ENCODE data around the gene IRF5. TPM values are rescaled to one million over a fixed set of nuclear protein-coding genes. Genes with fewer than 3 reads are reported as not detected.

Gene IRF5
- total and polyA plus RNA-seq, 10 of the 15 experiments (the other 5 are each of a cell fraction or from before 2014, with no cell fraction given): 5.4 to 90.3 (median 61.7) TPM

GRCh38 chr7:128921866-128922440 is 15.8 kb upstream of the IRF5 start:
- no peaks in the 10 kb centered on the region for H3K79me2 ChIP-seq (ENCODE audit: control insufficient read depth, insufficient read depth, low read length)

More at GRCh38 chr7:128921866-128922440, 15.8 kb upstream of the IRF5 start:
- FAIRE-seq (no peak), DNase-seq (ENCODE audit: low read depth, low spot score) (no peak), ATAC-seq (no peak)
- H3K27ac ChIP-seq (ENCODE audit: control insufficient read depth, insufficient read depth): no peak overlapping the region
- H3K9me3 ChIP-seq (replicated peaks; ENCODE audit: control insufficient read depth, insufficient read depth, low read length): no peaks in the 10 kb centered on the region
- no TSS peak for BruUV-seq (replicated peaks)
- TF ChIP-seq REST (IDR thresholded peaks at IDR 0.05; ENCODE audit: low read depth, low read length) (no peak), STAT3 (IDR thresholded peaks at IDR 0.05; ENCODE audit: low read depth, low read length) (no peak), NKRF (conservative IDR thresholded peaks at IDR 0.05) (no peak), POU2F2 (IDR thresholded peaks at IDR 0.05; ENCODE audit: borderline replicate concordance, low read depth, low read length) (no peak), NFIC (IDR thresholded peaks at IDR 0.05; ENCODE audit: low read depth, low read length) (no peak), FOS (IDR thresholded peaks at IDR 0.05; ENCODE audit: borderline replicate concordance, extremely low read depth, insufficient read length) (no peak), POLR2AphosphoS2 (IDR thresholded peaks at IDR 0.05; ENCODE audit: low read depth, low read length) (no peak), ZNF592 (IDR thresholded peaks at IDR 0.05) (no peak), PML (IDR thresholded peaks at IDR 0.05; ENCODE audit: low read length) (no peak), SMAD1 (IDR thresholded peaks at IDR 0.05; ENCODE audit: low read depth, partially characterized antibody) (no peak), LARP7 (IDR thresholded peaks at IDR 0.05) (no peak), ATF7 (IDR thresholded peaks at IDR 0.05; ENCODE audit: low read depth) (no peak)
- H3K4me1 ChIP-seq (ENCODE audit: control insufficient read depth, insufficient read depth, low read length): no peaks in the 10 kb centered on the region
- WGBS (ENCODE audit: insufficient coverage, insufficient replicate concordance, low lambda C conversion rate, missing lambda C conversion rate): 55% methylated on average over 9 of the region's 9 CpGs
- intact Hi-C loops (cut with micrococcal nuclease; ENCODE audit: unreplicated experiment): no loop called here
- no peak overlapping the region for H2AFZ ChIP-seq (ENCODE audit: control insufficient read depth, low read depth, low read length)
- in situ Hi-C loops (cut with MboI): no loop called here
- H3K4me2 ChIP-seq (ENCODE audit: control insufficient read depth, insufficient read depth): no peak overlapping the region
- ChIA-PET CTCF (interaction anchor here (0.6 to 1.1 kb wide), 2 partner anchors 12 to 289 kb away, joined by 3 read pairs; partner anchors contain the start of gene KCP), SMC1A (ENCODE audit: uncharacterized antibody, unreplicated experiment) (interaction anchor here (0.7 to 1.5 kb wide), 3 partner anchors 11 to 21 kb away, joined by 3 to 4 read pairs (median 3); no protein-coding TSS in a partner anchor), POLR2A (interaction anchor here (0.5 to 2.4 kb wide), 3 partner anchors 11 to 314 kb away, joined by 3 to 11 read pairs (median 7); no protein-coding TSS in a partner anchor), RAD21 (ENCODE audit: unreplicated experiment) (interaction anchor here (0.7 to 1.4 kb wide), 6 partner anchors 10 to 170 kb away, joined by 3 to 6 read pairs (median 3); no protein-coding TSS in a partner anchor)
- H4K20me1 ChIP-seq (ENCODE audit: control insufficient read depth, insufficient read depth): no peaks in the 10 kb centered on the region
- H3K4me3 ChIP-seq: no peak overlapping the region
- no peak overlapping the region for H3K9ac ChIP-seq (ENCODE audit: control insufficient read depth, insufficient read depth, low read length)
- no peaks in the 10 kb centered on the region for H3K36me3 ChIP-seq (ENCODE audit: control insufficient read depth in 2 of 2, insufficient read depth in 2 of 2, low read length in 1 of 2)
- no peaks in the 10 kb centered on the region for H3K27me3 ChIP-seq (replicated peaks in 1 of 2; ENCODE audit: control insufficient read depth in 2 of 2, insufficient read depth in 2 of 2, low read length in 1 of 2)
